LoVo (cell line): ENCODE results near the gene TGM4.

Experiments
- DNase-seq: peaks from one replicate; pipeline ENCODE4 v3.0.0-alpha.2; 2016; ENCODE audit warnings: low spot score

Gene TGM4

DNA sequence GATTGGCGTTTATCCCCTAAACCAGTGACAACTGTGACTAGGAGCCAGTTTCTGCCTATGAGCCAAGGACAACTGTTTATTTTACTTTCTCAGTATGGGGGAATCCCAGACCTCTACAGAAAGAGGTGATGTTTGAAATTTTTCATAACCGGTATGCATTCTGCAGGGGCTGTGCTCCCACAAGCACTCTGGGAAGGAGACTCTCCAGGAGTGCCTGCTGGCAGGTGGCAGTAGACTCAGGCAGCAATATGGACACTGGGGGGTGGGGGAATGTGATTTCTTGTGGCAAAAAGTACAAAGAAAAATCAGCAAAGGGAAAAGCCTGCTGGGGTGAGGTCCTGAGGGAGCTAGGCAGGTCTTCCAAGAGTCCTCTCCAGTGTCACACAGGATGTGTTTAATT, 5.9 kb downstream of the TGM4 start:
- no peak for DNase-seq

DNA sequence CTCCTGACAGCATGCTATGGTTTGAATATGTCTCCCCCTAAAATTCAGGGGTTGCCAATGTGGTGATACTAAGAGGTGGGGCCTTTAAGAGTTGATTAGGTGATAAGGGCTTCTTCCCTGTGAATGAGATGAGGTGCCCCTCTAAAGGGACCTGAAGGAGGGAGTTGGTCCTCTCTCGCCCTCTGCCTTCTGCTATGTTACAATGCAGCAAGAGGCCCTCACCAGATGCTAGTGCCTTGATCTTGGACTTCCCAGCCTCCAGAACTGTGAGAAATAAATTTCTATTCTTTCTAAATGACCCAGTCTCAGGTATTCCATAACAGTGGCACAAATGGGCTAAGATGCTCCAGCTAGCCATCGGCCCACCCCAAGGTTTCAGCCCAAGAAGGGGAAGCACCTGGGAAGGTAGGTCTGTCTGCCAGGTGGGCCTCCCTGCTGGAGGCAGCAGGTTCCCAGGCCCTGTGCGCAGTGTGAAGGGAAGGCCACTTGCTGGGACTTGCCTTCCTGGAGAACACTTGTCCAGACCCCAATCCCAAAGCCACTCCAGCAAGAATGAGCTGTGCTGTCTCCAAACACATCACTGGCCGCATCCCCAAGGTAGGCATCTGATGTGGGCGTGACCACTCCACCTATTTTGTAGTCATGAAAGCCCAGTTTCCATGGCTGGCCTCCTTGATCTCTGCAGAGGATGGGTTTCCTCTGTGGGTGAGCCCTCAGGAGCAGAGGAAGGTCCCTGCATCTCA, 9.0 kb downstream of the TGM4 start:
- no peak for DNase-seq

DNA sequence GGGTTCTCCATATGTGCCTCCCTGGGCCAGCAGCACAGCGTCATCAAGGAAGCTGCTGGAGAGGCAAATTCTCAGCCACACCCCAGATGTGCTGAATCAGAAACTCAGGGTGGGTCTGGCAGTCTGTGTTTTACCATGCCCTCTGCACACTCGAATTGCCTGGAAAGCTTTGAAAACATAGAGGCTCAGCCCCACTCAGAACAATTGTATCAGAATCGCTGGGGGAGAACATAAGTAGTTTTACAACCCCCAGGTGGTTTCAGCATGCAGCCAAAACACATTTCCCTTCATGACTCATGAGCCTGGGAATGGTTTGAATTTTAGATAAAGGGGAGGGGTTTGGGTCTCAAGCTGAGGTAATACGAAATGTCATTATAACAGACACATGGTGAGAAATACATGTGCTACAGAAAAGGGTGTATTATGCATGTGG, 9.6 kb downstream of the TGM4 start:
- DNase-seq: peak; percentile 67

DNA sequence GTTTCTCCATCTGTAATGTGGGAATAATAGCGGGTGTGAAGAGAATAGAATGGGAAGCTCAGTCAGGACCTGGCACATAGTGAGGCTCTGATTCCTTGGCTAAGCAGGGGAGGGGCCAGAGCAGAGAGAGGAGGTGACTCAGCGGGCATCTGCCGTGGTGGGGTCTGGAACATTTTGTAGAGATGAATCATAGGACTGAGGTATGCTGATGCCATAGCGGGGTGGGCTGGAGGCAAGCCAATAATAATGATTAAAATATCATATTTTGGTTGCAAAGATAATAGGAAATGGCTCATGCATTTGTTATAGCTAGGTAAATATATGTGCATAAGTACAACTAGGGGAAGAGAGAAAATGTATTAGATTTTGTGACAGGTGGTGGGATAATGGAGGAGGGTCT, 11.2 kb downstream of the TGM4 start:
- DNase-seq: peak; percentile 79

DNA sequence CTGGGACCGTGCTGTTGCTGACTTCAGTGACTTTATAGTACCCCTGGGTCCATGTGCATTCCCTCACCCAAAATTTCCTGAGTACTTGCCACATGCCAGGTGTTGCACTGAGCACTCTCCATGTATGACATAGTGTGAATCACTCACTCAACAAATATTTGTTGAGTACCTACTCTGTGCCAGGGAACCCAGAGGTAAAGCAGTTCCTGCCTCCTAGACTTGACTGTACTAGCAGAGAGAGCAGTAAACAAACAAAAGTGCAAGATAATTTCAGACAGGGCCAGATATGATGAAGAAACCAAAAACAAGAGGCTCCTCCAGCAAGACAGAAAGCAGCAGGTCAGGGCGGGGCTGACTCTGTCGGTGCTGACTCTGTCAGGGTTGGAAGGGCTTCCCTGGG, 12.2 kb downstream of the TGM4 start:
- DNase-seq: no peak

DNA sequence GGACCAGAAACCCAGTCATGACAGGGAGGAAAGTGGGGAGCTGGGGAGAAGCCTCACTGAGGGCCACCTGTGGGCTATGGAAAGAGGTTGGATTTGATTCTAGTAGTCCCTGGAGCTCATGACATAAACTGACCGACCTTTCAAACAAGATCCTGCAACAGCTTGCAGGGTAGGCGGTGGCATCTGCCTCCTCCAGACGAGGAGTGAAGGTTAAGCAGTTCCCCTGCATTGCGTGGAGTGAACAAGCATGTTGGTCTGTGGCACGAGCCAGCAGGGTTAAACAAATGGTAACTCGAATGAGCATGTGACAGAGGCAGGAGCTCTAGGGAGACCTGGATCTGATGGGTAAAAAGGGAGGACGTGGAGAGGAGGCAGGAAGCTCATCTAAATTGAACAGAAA, 12.7 kb downstream of the TGM4 start:
- no peak for DNase-seq

DNA sequence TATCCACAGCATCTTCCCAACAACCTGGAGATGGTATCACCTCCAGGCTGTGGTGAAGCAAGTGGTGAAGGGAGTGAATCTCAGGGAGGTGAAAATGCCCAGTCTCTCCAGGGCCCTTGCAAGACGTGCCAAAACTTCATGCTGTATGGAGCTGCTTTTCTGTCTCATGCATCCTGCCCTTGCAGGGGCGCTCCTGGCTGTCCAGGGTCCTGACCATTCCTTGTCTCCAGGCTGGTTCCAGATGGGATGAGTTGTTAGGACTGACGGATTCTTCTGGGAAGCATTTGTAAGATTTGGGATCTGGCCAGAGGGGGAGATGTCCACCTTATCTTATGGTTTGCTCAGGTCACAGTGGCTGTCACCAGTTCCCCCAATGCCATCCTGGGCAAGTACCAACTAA, 15.8 kb downstream of the TGM4 start:
- no peak for DNase-seq

DNA sequence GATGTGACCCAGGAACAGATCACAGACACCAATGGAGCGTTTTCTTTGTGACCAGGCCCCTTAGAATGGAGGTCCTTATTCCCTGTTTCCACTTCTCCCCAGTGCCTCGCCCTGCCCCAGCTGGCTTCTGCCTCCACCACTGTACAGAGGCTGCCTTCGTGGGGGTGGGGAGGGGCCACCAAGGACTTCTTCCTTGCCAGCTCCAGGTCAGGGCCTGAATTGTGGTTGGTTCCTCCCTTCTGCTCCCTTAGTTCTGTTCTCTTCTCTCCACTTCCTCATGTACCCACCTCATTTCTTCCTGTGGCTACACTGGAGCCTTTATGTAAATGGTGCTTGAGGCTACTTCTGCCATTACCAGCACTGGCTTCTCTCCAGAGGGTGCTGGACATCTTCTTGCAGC, 16.4 kb downstream of the TGM4 start:
- no peak for DNase-seq

DNA sequence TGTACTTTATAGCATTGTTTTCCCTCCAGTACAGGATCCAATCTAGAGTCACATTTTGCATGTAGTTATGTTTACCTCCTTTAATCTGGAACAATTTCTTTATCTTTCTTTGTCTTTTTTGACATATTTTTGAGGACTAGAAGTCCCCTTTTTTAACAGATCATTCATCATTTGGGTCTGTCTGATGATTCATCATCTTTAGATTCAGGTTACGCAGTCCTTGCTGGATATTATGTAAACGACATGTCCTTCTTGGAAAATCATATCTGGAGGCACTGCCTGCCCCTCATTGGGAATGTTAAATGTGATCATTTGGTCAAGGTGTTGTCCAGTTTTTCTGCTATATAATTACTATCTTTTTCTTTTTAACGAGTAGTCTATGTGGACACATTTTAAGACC, 18.3 kb downstream of the TGM4 start:
- DNase-seq: no peak

DNA sequence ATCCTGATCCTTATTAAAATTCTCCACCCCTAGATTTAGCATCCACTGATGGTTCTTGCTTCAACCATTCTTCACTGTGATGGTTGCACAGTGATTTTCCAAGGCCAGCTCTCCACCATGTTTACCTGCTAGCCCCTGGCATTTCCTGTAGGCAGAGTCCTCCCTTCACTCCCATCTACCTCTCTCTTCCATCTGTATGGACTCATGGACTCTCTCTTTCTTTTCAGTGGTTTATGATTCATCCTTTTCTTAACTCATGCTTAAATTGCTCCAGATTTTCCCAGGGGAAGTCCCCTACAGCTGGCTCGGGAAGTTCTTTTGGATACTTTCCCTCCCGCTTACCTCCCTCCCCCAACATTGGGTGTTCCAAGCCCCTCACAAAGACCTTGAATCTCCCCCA, 18.7 kb downstream of the TGM4 start:
- no peak for DNase-seq

DNA sequence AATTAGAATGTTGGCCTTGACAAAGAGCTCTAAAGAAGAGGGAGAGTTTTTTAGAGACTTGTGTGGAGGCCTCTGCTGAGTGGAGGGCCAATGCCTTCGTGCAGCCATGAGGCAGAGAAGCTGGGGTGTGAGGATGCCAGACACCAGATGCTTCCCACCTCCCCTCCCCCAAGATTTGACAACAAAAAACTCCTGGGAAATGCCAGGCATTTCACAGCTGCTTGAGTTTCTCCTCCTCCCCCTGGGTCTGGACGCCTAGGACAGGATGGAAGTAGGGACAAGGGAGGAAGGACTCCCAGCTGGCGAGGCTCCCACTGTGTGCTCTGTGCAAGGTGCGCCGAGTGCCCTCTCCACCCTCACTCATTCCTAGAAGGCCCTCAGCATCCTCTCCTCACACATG, 20.1 kb downstream of the TGM4 start:
- no peak for DNase-seq

DNA sequence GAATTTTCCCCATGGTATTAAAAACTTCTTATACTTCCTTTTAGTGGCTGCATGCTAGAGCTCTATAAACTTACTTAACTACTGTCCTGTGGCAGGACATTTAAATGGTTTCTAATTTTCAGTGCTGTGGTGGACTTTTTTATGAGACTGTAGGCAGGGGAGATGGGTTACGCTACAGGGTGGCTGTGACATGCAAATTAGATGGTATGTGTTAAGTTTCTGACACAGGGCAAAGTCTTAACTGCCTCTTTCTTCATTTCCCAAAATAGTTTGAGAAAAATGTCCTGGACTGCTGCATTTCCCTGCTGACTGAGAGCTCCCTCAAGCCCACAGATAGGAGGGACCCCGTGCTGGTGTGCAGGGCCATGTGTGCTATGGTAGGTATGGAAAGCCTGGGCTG, 22.0 kb downstream of the TGM4 start:
- no peak for DNase-seq

DNA sequence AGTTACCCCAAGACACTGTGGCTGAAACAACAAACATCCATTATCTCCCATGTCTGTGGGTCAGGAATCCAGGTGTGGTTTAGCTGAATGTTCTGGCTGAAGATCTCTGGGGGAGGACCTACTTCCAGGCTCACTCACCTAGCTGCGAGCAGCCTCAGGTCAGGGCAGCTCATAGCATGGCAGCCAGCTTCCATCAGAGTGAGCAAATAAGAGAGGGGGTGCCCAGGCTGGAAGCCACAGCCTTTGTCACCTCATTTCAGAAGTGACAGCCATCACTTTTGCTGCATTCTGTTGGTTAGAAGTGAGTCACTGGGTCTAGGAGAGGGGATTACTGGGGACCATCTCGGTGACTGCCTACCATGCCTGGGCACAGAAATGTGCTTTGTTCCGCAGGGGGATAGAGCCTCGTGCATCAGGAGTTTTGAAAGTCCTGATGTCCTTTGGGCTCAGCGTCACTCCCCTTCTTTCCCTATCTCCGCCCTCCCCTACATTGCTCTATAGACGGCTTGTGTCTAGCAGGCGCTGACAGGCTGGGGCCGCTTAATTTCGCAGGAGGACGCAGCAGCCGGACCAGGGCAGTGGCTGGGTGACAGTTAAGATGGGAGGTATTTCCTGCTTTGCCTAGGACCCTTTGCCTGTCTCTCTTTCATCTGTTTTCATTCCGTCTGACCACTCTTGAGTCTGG, 25.4 kb downstream of the TGM4 start:
- DNase-seq: no peak

DNA sequence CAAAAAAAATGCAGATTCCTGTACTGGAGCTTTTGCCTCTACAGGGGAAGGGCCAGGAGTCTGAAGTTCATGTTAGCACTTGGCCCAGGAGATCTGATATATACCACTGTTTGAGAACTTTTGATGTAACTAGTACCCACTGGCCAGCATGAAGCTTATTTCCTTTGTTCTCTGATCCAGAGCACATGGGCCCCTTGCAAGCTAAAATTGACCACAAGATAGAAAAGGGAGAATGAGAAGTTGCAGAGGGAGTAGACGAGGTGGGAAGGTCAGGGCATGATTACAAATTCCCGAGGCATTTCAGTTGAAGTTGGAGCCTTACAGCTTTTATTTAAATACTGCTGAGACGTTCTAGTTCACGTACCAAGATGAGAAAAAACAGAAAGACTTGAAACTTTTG, 28.2 kb downstream of the TGM4 start:
- no peak for DNase-seq

DNA sequence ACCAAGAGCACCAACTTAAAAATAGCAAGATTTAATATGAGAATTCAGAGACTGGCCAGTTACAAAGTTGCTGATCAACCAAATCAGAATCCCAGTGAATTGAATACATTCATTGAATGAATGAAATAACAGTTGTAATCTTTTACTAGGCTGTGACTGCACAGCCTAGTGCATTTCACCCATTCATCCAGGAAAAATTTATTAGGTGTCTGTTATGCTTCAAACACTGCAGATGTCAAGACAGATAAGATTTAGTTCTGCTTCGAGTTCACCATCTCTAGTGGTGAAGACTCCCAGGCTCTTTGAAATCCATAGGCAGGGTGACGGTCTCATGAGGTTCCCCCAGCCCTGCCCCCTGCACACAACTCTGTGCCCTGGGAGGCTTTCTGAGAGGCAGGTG, 28.9 kb downstream of the TGM4 start:
- DNase-seq: no peak

DNA sequence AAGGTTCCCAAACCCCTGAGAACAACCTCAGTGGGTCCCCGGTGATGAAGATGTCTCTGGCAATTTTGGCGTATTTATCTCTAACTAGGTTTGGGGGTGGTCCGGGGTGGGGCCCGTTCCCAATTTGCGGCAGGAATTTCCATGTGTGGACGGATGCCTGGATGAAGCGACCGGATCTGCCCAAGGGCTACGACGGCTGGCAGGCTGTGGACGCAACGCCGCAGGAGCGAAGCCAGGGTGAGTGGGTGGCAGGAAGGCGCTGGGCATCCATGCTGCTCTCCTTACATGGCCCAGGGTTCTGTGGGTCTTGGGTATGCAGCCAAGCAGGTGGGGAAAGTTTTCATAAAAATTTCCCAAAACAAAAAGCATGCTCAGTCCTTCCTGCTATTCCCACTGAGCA, 29.3 kb downstream of the TGM4 start:
- DNase-seq: no peak

DNA sequence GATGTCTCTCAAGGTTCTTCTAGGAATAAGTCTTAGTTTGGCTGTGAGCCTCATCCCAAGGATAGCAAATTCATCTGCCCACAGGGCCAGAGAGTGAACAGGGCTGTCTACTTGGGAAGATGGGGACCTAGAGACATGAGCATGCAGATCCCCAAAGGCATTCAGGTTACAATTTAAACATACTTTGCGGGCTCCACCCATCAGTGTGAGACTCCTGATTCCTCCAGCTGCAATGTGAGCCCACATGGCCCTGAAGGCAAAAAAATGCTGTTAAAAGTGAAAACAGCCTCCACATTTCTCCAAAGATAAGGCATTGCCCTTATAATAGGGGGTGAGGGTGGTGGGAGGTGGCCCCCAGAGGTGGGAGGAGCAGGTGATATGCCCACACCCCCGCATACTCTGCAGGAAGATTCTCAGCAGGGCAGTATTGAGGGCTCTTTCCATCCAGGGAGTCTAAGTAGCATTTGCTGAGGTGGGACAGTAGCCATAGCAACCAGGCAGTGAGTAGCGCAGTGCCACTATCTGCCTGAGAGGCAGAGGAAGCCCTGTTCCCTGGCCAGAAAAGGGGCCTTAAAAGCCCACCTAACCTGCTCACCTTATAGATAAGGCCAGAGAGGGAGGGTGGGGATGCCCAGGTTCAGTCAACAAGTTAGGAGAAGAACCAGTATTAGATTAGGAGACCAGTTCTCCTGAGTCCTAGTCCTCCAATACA, 31.2 kb downstream of the TGM4 start:
- no peak for DNase-seq

DNA sequence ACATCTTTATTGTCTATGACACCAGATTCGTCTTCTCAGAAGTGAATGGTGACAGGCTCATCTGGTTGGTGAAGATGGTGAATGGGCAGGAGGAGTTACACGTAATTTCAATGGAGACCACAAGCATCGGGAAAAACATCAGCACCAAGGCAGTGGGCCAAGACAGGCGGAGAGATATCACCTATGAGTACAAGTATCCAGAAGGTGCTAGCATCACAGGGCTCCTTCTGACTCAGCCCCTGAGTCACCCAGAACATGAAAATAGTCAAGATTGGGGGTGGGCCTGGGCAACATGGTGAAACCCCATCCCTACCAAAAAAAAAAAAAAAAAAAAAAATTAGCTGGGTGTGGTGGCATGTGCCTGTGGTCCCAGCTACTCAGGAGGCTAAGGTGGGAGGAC, 32.6 kb downstream of the TGM4 start:
- DNase-seq: no peak

DNA sequence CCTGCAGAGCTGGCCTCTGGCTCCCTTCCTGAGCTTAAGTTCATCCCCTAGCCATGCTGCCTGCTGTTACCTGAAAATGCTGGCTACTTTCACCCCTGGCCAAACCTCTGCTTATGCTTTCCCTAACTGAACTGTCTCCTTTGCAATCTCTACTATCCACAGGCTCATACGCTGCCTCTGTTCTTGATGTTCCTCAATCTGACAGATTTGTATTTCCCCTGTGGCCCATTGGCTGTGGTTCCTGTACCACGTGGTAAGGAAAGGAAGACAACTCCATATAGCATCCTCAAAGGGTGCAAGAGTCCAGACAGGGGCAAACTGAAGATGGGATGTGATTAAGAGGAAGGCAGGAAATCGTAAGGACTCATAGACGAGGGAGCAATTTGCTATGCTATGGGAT, 33.2 kb downstream of the TGM4 start:
- DNase-seq: no peak

DNA sequence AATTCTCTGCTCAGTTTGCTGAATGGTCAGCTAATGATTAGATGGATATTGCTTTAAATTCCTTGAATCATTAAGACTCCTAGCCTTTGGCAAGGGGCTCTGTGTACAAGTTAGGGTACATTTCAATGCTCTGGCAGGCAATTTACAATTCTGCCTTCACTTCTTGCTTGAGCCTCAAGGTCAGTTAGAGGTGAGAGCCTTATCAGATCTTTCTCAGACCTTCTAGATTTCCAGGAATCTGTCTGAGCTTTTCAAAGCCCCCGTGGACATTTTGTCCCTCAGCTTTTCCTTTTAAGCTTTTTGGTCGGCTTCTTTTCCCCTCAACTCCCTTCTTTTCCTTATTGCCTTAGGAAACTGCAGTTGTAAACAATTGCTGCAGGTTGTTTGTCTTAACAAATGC, 34.7 kb downstream of the TGM4 start:
- no peak for DNase-seq

DNA sequence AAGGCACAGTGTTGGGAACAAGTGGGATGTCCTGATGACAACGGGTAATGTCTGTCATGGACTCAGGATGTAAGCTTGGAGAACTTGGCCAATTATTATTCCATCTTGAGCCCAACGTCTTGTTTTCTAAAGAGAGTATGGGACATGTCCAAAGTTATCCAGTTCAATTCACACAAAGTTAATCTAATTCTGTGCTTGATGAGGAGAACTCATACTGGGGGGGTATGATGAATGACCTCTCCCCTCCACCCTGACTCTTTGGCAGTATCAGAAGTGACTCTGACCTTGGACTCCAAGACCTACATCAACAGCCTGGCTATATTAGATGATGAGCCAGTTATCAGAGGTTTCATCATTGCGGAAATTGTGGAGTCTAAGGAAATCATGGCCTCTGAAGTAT, 36.3 kb downstream of the TGM4 start:
- DNase-seq: no peak

DNA sequence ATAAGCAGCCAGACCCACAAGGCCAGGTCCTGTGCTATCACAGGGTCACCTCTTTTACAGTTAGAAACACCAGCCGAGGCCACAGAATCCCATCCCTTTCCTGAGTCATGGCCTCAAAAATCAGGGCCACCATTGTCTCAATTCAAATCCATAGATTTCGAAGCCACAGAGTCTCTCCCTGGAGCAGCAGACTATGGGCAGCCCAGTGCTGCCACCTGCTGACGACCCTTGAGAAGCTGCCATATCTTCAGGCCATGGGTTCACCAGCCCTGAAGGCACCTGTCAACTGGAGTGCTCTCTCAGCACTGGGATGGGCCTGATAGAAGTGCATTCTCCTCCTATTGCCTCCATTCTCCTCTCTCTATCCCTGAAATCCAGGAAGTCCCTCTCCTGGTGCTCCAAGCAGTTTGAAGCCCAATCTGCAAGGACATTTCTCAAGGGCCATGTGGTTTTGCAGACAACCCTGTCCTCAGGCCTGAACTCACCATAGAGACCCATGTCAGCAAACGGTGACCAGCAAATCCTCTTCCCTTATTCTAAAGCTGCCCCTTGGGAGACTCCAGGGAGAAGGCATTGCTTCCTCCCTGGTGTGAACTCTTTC, 39.6 kb downstream of the TGM4 start:
- peak; percentile 68 for DNase-seq

DNA sequence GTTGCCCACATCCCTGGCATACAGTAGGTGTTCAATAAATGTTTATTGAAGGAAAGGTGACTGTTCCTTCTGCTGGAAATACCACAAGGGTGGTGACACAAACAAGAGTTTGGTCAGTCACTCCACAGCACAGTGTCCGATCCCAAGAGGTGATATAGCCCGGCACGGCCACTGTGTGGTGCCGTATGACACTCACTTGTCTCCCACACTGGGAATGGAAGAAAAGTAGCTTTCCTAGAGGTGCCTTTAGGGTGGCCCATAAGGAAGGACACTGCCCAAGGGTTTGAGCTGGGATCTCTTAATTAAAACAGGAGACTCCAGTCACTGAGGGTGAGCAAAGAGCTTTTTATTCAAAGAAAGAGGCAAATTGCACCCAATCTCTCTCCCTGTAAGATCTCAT, 40.5 kb downstream of the TGM4 start:
- DNase-seq: no peak
